HG03064 (cell line): ENCODE data around the gene ANKS6.
"Not testable (repeated sequence)": the region's sequence is repeated elsewhere in the genome, so short reads cannot be mapped to it uniquely, and the experiment has no call there.

Source experiments
- ATAC-seq: cut with Tn5 transposase; IDR thresholded peaks from one replicate; pipeline ENCODE4 v1.9.1; 2021; ENCODE audit warnings: low read depth; ENCODE audit not compliant: unreplicated experiment

The ANKS6 gene

GRCh38 chr9:98708103-98708932 is 88.0 kb downstream of the ANKS6 start:
- ATAC-seq: no peak

- no peak for ATAC-seq
These were observed 88.9 kb downstream of the ANKS6 start for GRCh38 chr9:98707166-98708102.

- no peak for ATAC-seq
These were observed 89.6 kb downstream of the ANKS6 start for GRCh38 chr9:98706651-98707165.

GRCh38 chr9:98702835-98703380 is 93.4 kb downstream of the ANKS6 start:
- ATAC-seq: no peak

DNA sequence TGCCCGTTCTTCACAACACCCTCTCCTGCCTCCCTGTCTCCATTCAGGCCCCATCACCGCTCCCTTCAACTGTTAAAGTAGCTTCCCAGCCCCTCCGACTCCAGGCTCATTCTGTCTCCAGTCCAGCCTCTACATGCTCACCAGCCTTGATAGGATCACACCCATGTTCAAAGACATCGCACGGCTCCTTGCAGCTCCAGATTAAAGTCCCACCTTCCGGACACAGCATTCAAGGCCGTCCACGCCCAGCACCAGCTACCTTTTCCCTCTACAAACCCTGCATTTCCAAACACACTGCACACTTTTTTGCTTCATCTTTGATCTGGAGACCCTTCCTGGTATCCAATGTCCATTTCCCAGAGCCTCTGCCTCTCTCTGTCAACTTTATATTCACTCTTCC is 94.0 kb downstream of the ANKS6 start:
- ATAC-seq: no peak

DNA sequence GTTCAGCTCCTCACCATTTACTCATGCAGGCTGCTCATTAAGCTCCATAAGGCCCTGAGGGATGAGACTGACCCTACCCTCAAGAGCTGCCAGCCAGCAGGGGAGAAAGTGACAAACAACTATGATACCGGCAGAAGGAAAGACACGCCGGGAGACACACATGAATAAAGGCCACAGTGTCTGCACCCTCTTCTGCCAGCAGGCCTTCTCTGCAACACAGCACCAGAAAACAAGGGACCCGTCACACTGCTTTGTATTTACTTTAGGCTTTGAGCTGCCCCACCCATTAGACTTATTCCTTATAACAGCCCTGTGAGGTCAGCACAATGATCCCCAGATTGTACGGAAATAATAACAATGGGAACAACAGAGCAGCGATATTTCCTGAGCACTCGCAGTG is 94.8 kb downstream of the ANKS6 start:
- no peak for ATAC-seq

DNA sequence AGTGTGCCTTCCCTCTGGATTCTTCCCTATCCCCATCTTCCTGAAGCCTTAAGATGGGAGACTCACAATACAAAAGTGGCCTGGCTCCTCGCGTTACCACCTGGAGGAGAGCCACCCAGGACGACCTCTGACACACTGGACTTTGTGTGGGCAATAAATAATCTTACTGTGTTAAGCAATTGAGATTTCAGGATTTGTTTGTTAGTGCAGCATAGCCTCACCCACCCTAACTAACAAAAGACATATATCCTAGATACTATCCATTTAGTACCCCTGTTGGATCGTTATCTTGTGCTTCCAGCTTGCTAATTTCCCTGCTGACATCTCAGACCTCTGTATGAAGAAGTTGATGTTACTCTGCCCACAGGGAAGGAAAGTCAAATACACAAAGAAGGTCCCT is 95.6 kb downstream of the ANKS6 start:
- no peak for ATAC-seq

DNA sequence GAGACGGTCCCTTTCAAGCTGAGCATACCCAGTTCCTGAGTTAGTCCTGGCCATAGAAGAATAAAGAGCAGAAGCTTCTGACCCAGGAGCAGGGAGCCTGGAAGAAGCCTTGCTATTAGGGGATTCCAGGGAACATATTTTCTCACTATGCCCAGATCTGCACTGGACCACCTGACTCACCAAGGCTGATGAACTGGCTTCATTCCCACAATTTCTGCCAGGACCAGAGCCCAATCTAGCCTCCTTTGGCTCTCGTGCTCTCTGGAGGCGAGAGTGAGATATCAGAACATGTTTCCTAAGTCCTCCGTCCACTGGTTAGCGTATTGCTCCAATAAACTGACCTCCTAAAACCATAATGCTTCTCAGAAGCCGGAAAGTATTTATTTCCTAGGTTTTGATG is 97.5 kb downstream of the ANKS6 start:
- no peak for ATAC-seq

DNA sequence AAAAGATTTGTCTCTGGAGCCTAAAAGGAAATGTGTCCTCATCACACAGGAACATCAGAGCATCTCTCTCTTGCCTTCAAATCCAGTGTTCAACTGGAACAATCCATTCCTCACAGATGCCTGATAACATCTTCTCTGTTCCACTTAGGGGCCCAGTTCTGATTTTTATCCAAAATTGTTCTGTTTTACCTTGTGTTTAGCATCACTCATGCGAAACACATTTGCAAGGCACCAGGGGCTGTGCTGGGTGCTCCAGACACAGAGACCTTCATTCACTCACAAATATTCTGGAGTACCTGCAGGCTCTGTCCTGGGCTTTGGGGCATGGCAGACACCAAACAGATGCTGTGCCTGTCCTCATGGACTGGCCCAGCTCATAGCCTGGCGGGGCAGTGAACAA is 101.4 kb downstream of the ANKS6 start:
- no peak for ATAC-seq

GRCh38 chr9:98692392-98692791 is 104.0 kb downstream of the ANKS6 start:
- ATAC-seq: no peak

- no peak for ATAC-seq
These were observed 104.5 kb downstream of the ANKS6 start for GRCh38 chr9:98691890-98692289.

DNA sequence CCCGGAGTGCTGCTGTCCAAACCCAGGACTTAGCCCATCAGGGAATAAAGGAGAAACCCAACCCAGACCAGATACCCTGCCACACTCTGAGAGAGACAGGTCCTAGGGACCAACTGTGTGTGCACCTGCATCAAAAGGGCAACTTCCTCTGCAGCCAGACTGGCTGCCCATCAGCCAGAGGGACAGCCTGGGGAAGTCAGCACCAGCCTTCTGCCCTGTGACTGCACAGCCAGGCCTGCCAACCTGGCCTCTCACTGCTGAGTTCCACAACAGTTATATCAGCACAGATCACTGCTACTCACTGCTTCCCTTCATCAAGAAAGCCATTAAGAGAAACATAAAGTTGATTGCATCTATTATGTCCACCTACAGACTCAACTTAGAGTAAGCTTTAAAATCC is 105.7 kb downstream of the ANKS6 start:
- no peak for ATAC-seq

GRCh38 chr9:98688710-98689495 is 107.5 kb downstream of the ANKS6 start:
- ATAC-seq: no peak

DNA sequence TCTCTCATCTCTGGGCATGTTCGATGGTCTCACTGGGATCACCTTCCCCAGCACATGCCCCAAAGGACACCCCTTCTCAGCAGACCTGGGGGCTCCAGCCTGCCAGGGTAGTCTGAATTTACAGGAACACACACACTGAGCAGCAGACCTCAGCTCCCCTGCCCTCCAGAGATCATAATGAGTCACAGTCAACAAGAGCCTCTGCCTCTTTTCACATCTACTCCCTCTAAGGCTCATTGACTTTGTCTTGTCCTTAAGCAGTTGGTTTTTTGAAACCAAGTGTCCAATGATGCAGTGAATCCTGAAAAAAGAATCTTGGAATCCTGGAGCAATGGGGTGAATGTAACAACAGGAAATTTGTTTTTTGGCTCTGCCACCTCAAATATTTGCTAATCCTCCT is 108.4 kb downstream of the ANKS6 start:
- no peak for ATAC-seq

- ATAC-seq: no peak
These were observed 109.1 kb downstream of the ANKS6 start for GRCh38 chr9:98686961-98687855.

DNA sequence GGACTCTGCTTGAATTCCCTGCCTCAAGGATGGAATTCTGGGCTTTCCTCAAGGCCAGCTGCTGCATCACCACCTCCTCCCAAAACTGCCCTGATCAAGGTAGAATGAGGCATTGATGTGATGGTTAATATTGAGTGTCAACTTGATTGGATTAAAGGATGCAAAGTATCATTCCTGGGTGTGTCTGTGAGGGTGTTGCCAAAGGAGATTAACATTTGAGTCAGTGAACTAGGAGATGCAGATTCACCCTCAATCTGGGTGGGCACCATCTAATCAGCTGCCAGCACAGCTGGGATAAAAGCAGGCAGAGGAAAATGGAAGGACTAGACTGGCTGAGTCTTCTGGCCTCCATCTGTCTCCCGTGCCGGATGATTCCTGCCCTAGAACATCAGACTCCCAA is 111.5 kb downstream of the ANKS6 start:
- not testable (repeated sequence) for ATAC-seq
